ENCODE measurements around the gene SLC39A7. TPM values are rescaled to one million over a fixed set of nuclear protein-coding genes. Genes with fewer than 3 reads are reported as not detected.

The SLC39A7 gene
- total and polyA plus RNA-seq, 2 donors (not counting 3 experiments of a cell fraction or from before 2014, with no cell fraction given) = 99.8 to 129 TPM

GRCh38 chr6:33187809-33188208 lies 12.9 kb upstream of the SLC39A7 start:
- POLR2A ChIA-PET = no interaction called here
- CTCF ChIA-PET = interaction anchor here (1.0 kb wide), 1 partner anchor 10 kb away, joined by 3 read pairs; no protein-coding TSS in a partner anchor

GRCh38 chr6:33189164-33189563 lies 11.5 kb upstream of the SLC39A7 start:
- BruUV-seq (replicated peaks) = no TSS peak
- ChIA-PET CTCF (interaction anchor here (1.0 to 1.7 kb wide), 5 partner anchors 9 to 62 kb away, joined by 3 to 6 read pairs (median 3); no protein-coding TSS in a partner anchor), POLR2A (no interaction called here)
- Histone ChIP-seq H3K27me3 (ENCODE audit: control insufficient read depth in 2 of 2, insufficient read depth in 2 of 2, low read length in 2 of 2) (peaks cover 21 to 28% of the 10 kb centered on the region in 2 experiments), H3K9me1 (replicated peaks; ENCODE audit: control insufficient read depth, extremely low read depth, insufficient read depth, low read length) (no peaks in the 10 kb centered on the region), H3K4me3 (replicated peaks in 1 of 3; ENCODE audit: insufficient read depth in 1 of 3, low read depth in 1 of 3, low read length in 3 of 3) (no peak overlapping the region), H3K4me2 (ENCODE audit: insufficient read depth, low read length) (no peak overlapping the region), H3K9me3 (replicated peaks; ENCODE audit: control insufficient read depth, insufficient read depth, low read length) (no peaks in the 10 kb centered on the region), H4K20me1 (replicated peaks; ENCODE audit: control insufficient read depth, extremely low read depth, insufficient read depth, low read length) (no peaks in the 10 kb centered on the region), H2AFZ (ENCODE audit: low read depth, low read length) (no peak overlapping the region), H3K4me1 (ENCODE audit: control insufficient read depth, extremely low read depth, insufficient read depth, low read length) (peaks cover 6% of the 10 kb centered on the region), H3K79me2 (ENCODE audit: control insufficient read depth, insufficient read depth, low read length) (no peaks in the 10 kb centered on the region), H3K36me3 (ENCODE audit: control insufficient read depth in 2 of 2, extremely low read depth in 1 of 2, insufficient read depth in 2 of 2, low read length in 2 of 2) (peaks cover 0 to 4% of the 10 kb centered on the region in 2 experiments), H3K9ac (replicated peaks; ENCODE audit: extremely low read depth, insufficient read depth, low read length) (no peak overlapping the region), H3K27ac (ENCODE audit: insufficient read depth, low read depth, low read length) (no peak overlapping the region)
- TF ChIP-seq EZH2 (IDR thresholded peaks at IDR 0.05; ENCODE audit: borderline replicate concordance, low read depth, low read length, severe bottlenecking) (no peak), POLR2AphosphoS5 (IDR thresholded peaks at IDR 0.05; ENCODE audit: insufficient read depth, low read depth, low read length) (no peak), GATA2 (IDR thresholded peaks at IDR 0.05; ENCODE audit: insufficient read depth, insufficient read length, low read depth, low read length) (no peak), FOS (IDR thresholded peaks at IDR 0.05; ENCODE audit: borderline replicate concordance, insufficient read depth, low read length) (no peak), JUN (IDR thresholded peaks at IDR 0.05; ENCODE audit: borderline replicate concordance, insufficient read depth, insufficient read length, low read depth) (no peak), CTCF (IDR thresholded peaks at IDR 0.05; ENCODE audit: extremely low read depth in 1 of 2, insufficient read depth in 1 of 2, low read depth in 1 of 2, low read length in 2 of 2) (no peak), POLR2A (IDR thresholded peaks at IDR 0.05; ENCODE audit: low read depth, low read length) (no peak), MAX (IDR thresholded peaks at IDR 0.05; ENCODE audit: insufficient read depth, insufficient read length) (no peak), MYC (IDR thresholded peaks at IDR 0.05; ENCODE audit: low read depth, low read length) (no peak)
- dilution Hi-C loops (cut with MboI; ENCODE audit: extremely low pct_ligation_motif_present, low sequenced_read_pairs) (no loop called here), intact Hi-C loops (cut with micrococcal nuclease) (no loop called here)
- FAIRE-seq = no peak
- DNase-seq (ENCODE audit: low read depth, low spot score) = no peak

More at GRCh38 chr6:33187809-33188208, 12.9 kb upstream of the SLC39A7 start:
- TF ChIP-seq MYC (IDR thresholded peaks at IDR 0.05; ENCODE audit: low read depth, low read length) (no peak), POLR2A (IDR thresholded peaks at IDR 0.05; ENCODE audit: low read depth, low read length) (no peak)
- peaks cover 11% of the 10 kb centered on the region for H3K4me1 ChIP-seq (ENCODE audit: control insufficient read depth, extremely low read depth, insufficient read depth, low read length)
- no peaks in the 10 kb centered on the region for H3K9me3 ChIP-seq (replicated peaks; ENCODE audit: control insufficient read depth, insufficient read depth, low read length)
- H3K27ac ChIP-seq (ENCODE audit: insufficient read depth, low read depth, low read length) = no peak overlapping the region
- intact Hi-C loops (cut with micrococcal nuclease) (no loop called here), dilution Hi-C loops (cut with MboI; ENCODE audit: extremely low pct_ligation_motif_present, low sequenced_read_pairs) (no loop called here)
- no peaks in the 10 kb centered on the region for H3K36me3 ChIP-seq (ENCODE audit: control insufficient read depth in 2 of 2, extremely low read depth in 1 of 2, insufficient read depth in 2 of 2, low read length in 2 of 2)
- H3K4me3 ChIP-seq (replicated peaks in 1 of 3; ENCODE audit: insufficient read depth in 1 of 3, low read depth in 1 of 3, low read length in 3 of 3) = no peak overlapping the region
- H3K4me2 ChIP-seq (ENCODE audit: insufficient read depth, low read length) = no peak overlapping the region
- no peaks in the 10 kb centered on the region for H3K79me2 ChIP-seq (ENCODE audit: control insufficient read depth, insufficient read depth, low read length)
- FAIRE-seq (no peak), DNase-seq (ENCODE audit: low read depth, low spot score) (no peak)
- no peaks in the 10 kb centered on the region for H4K20me1 ChIP-seq (replicated peaks; ENCODE audit: control insufficient read depth, extremely low read depth, insufficient read depth, low read length)
- H3K9me1 ChIP-seq (replicated peaks; ENCODE audit: control insufficient read depth, extremely low read depth, insufficient read depth, low read length) = no peaks in the 10 kb centered on the region
- peaks cover 20 to 28% of the 10 kb centered on the region in 2 experiments for H3K27me3 ChIP-seq (ENCODE audit: control insufficient read depth in 2 of 2, insufficient read depth in 2 of 2, low read length in 2 of 2)
- BruUV-seq (replicated peaks) = no TSS peak
- H3K9ac ChIP-seq (replicated peaks; ENCODE audit: extremely low read depth, insufficient read depth, low read length) = no peak overlapping the region
- H2AFZ ChIP-seq (ENCODE audit: low read depth, low read length) = no peak overlapping the region

Measured in endothelial cell of umbilical vein (primary cell).